ENCODE data around the gene CCDC136. TPM values are rescaled to one million over a fixed set of nuclear protein-coding genes. Genes with fewer than 3 reads are reported as not detected.
A peak's percentile ranks its signal among the peaks of the same experiment; 100 is the strongest.

CCDC136 gene
- total RNA-seq, 1 experiment from 2014 or later, result 0.87 TPM

GRCh38 chr7:128858380-128859231, 66.8 kb downstream of the CCDC136 start:
- DNase-seq (ENCODE audit: extremely low read depth, low read depth), result no peak

- DNase-seq (ENCODE audit: extremely low read depth, low read depth), result no peak
These were observed 67.7 kb downstream of the CCDC136 start for GRCh38 chr7:128859232-128860157.

GRCh38 chr7:128860158-128861073, 68.6 kb downstream of the CCDC136 start:
- no peak for DNase-seq (ENCODE audit: extremely low read depth, low read depth)

DNA sequence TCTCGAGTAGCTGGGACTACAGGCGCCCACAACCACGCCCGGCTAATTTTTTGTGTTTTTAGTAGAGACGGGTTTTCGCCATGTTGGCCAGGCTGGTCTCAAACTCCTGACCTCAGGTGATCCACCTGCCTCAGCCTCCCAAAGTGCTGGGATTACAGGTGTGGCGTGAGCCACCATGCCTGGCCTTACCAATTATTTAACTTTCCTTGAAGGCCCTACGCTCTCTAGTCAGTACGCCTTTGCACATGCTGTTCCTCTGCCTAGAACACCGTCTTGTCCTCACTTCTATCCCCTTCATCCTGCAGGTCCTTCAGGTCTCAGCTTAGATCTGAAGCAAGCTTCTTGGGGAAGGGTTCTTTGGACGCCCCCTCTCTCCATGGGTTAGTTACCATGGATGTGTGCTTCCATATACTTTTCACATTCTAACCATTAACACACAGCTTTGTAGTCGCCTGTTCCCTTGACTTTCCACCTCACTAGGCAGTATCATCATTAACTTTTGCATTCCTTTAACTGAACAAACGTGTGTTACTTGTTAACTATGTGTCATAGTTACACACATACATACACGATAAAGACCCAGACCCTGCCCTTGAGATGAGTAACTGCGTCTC, 70.3 kb downstream of the CCDC136 start:
- DNase-seq (ENCODE audit: extremely low read depth, low read depth), result no peak

DNA sequence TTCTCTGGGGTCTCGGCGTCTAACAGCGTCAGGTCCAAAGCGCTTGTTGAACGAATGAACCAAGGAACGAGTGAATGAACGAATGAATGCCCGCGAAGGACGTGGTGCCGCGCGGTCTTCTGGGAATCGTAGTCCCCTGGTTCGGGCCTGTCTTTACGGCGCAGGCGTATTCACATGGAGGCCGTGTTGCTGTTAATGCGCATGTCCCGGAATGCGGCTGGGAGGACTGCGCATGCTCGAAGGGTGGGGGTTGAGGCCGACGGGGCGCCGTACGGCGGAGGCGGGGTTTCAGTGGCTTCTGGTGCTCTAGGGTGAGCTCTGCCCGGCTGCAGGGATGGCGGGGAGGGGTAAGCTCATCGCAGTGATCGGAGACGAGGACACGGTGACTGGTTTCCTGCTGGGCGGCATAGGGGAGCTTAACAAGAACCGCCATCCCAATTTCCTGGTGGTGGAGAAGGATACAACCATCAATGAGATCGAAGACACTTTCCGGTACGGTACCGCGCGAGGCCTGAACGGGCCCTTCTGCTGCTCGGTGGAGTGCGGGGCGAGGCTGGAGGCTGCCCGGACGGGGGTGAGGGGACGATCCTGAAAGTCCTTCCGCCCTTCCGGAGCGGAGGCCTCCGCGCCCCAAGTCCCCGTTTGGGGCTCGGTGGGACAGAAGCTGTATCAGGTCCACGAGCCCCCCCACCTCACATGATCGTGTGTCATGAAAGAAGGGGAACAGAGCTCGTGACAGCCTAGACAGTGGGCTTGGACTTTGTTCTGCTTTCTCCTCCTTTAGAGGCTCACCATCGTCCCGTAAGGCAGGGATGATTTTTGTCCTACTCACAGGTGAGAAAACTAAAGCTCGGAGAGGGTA, 71.0 kb downstream of the CCDC136 start, which contains the start of gene ATP6V1F:
TSS of gene ATP6V1F (plus strand) at position 286 of the 862 bp plus-strand sequence. CDS start at position 335, 49 bp downstream.
- DNase-seq (ENCODE audit: extremely low read depth, low read depth), result peak; percentile 98

GRCh38 chr7:128863433-128863989, 71.7 kb downstream of the CCDC136 start:
- DNase-seq (ENCODE audit: extremely low read depth, low read depth), result peak; percentile 63

DNA sequence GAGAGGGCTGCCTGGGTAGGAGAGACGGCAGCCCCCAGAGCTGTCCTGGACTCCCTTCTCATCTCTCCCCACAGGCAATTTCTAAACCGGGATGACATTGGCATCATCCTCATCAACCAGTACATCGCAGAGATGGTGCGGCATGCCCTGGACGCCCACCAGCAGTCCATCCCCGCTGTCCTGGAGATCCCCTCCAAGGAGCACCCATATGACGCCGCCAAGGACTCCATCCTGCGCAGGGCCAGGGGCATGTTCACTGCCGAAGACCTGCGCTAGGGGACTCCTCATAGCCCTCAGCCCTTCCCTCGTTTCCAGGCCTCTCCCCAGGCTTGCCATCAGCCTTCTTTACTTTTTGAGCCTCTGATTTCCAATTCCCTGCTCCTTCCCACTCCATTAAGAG, 73.5 kb downstream of the CCDC136 start:
- no peak for DNase-seq (ENCODE audit: extremely low read depth, low read depth)

DNA sequence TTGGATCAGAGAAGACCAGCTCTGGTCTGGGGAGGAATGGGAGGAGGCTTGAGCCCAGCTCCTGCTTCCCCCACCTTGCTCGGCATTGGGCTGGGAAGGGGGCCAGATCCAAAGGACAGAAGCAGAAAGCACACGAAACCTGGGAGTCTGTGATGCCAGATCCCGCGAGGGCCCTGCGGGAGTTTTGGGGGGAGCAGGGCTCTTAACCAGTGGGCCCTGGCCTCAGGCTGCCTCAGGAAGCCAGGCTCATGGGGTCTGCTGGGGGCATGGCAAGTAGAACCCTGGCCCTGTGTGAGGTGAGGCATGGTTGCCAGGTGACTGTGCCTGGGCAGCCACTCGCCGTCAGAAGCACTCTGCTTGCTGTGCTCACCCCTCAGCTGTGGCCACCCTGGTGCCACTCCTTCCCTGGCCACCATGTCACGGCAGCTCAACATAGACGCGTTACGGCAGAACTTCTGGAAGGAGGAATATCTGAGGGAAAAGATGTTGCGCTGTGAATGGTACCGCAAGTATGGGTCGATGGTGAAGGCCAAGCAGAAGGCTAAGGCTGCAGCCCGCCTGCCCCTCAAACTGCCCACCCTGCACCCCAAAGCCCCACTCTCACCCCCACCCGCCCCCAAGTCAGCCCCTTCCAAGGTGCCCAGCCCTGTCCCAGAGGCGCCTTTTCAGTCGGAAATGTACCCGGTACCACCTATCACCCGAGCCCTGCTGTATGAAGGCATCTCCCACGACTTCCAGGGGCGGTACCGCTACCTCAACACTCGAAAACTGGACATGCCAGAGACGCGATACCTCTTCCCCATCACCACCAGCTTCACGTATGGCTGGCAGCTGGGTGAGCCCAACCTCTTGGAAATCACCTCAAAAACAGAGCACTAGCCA, 74.5 kb downstream of the CCDC136 start:
- no peak for DNase-seq (ENCODE audit: extremely low read depth, low read depth)

- DNase-seq (ENCODE audit: extremely low read depth, low read depth), result no peak
These were observed 75.5 kb downstream of the CCDC136 start for GRCh38 chr7:128867241-128867640.

DNA sequence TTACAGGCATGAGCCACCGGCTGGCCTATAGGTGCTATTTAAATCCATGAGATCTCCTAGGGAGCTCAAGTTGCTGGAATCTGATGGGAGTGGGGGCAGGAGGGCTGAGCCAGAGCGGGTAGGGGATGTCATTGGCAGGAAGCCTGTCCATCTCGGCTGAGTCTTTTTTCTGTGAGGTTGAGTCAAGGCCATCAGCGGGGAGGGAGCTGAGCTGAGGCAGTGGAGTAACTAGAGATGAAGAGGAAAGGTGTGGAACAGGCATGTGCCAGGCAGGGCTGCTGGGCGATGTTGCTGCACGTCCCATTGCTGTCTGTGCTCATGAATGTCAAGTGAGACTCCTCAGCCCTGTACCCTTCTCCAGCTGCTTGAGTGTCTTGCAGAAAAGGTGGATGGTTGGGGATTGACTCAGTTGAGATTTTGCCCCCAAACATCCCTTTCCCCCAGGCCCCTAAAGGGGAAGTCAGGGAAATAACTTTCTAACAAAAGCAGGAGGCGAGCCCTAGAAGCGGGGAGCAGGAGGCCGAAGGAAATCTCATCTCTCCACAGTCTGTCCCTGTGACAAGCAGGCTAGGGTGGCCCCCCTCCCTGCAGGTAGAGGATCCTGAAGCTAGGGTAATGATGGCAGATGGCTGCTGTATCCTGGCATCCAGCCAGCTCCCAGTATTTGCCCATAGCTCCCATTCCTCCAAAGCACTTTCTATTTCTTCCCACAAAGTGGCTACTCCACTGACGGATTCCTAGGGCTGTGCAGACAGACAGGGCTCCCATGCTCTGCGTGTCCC, 76.3 kb downstream of the CCDC136 start:
- no peak for DNase-seq (ENCODE audit: extremely low read depth, low read depth)

- DNase-seq (ENCODE audit: extremely low read depth, low read depth), result no peak
These were observed 76.9 kb downstream of the CCDC136 start for GRCh38 chr7:128868624-128869137.

GRCh38 chr7:128869138-128869943, 77.6 kb downstream of the CCDC136 start:
- no peak for DNase-seq (ENCODE audit: extremely low read depth, low read depth)

GRCh38 chr7:128869944-128870285, 78.1 kb downstream of the CCDC136 start:
- DNase-seq (ENCODE audit: extremely low read depth, low read depth), result no peak

DNA sequence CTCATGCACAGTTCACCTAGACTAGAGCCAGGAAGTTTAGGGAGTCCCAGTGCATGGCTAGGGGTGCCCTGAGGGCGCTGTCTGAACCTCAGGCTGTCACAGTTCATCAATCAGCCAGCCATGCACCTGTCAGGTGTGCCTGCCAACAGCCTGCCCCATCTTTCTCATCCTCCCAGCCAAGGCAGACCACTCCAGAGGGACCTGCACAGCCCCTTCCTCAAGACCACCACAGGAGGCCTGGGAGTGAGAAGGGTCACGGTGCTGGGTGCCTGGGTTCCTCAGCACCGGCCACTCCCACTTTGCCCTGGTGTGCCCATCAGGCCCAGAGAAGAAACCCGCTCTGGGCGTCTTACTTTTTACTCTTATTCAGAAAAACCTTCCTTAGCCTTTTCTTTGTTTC, 79.3 kb downstream of the CCDC136 start:
- no peak for DNase-seq (ENCODE audit: extremely low read depth, low read depth)

Measured in NCI-H460 (cell line).